OCI-LY1 (cell line): ENCODE results near the gene SORL1-AS1.

ENCODE experiments used
- H2AFZ ChIP-seq: fragments of 200-600 bp; sonication (generic), shearing (Covaris generic); 2 replicates; pipeline ENCODE4 v1.6.0; 2014; ENCODE audit warnings: antibody characterized with exemption, mild to moderate bottlenecking, low read length
- H3F3A ChIP-seq: fragments of 200-600 bp; sonication (generic), shearing (Covaris generic); 2 replicates; pipeline ENCODE4 v1.6.0; 2014; ENCODE audit warnings: mild to moderate bottlenecking, antibody characterized with exemption, low read length, moderate library complexity; ENCODE audit not compliant: insufficient read depth
- H3K27ac ChIP-seq: fragments of 200-600 bp; sonication (generic); 2 replicates; pipeline ENCODE4 v1.5.1; 2014; ENCODE audit warnings: low read length, mixed run types, mild to moderate bottlenecking, low read depth; ENCODE audit not compliant: poor library complexity, severe bottlenecking
- H3K27me3 ChIP-seq: fragments of 200-600 bp; sonication (generic); 2 replicates; pipeline ENCODE4 v1.6.0; 2014; ENCODE audit warnings: antibody characterized with exemption, mild to moderate bottlenecking, low read length, moderate library complexity; ENCODE audit not compliant: insufficient read depth
- H3K36me3 ChIP-seq: fragments of 200-600 bp; sonication (generic); 2 replicates; pipeline ENCODE4 v1.6.1; 2014; ENCODE audit warnings: mild to moderate bottlenecking, antibody characterized with exemption, low read length, moderate library complexity, mixed read lengths; ENCODE audit not compliant: insufficient read depth
- H3K4me1 ChIP-seq: fragments of 200-600 bp; sonication (generic); 2 replicates; pipeline ENCODE4 v1.5.1; 2014; ENCODE audit warnings: mild to moderate bottlenecking, low read length, moderate library complexity; ENCODE audit not compliant: insufficient read depth, severe bottlenecking
- H3K4me2 ChIP-seq: fragments of 200-600 bp; sonication (generic), shearing (Covaris generic); 2 replicates; pipeline ENCODE4 v1.6.1; 2014; ENCODE audit warnings: low read length
- H3K4me3 ChIP-seq: fragments of 200-600 bp; sonication (generic); 2 replicates; pipeline ENCODE4 v1.5.1; 2014; ENCODE audit warnings: low read length, low read depth, mild to moderate bottlenecking, mixed read lengths; ENCODE audit not compliant: poor library complexity, severe bottlenecking
- H3K79me2 ChIP-seq: fragments of 200-600 bp; shearing (Covaris generic); 2 replicates; pipeline ENCODE4 v1.6.1; 2016; ENCODE audit warnings: mixed run types, low read length, mixed read lengths; ENCODE audit not compliant: insufficient read depth
- H3K9ac ChIP-seq: fragments of 200-600 bp; sonication (generic), shearing (Covaris generic); 2 replicates; pipeline ENCODE4 v1.6.1; 2014; ENCODE audit warnings: mild to moderate bottlenecking, low read length, mixed read lengths
- H3K9me2 ChIP-seq: fragments of 200-600 bp; sonication (generic), shearing (Covaris generic); 2 replicates; pipeline ENCODE4 v1.6.1; 2014; ENCODE audit warnings: low read depth, mild to moderate bottlenecking, low read length, mixed read lengths
- H3K9me3 ChIP-seq: fragments of 200-600 bp; shearing (Covaris generic); 2 replicates; pipeline ENCODE4 v1.6.1; 2014; ENCODE audit warnings: low read length, mixed read lengths
- H4K20me1 ChIP-seq: fragments of 200-600 bp; sonication (generic), shearing (Covaris generic); 2 replicates; pipeline ENCODE4 v1.6.0; 2016; ENCODE audit warnings: mild to moderate bottlenecking, low read length; ENCODE audit not compliant: insufficient read depth
- EZH2 ChIP-seq: fragments of 200-600 bp; sonication (generic), shearing (Covaris generic); IDR thresholded peaks from 2 replicates; pipeline ENCODE4 v1.8.0; 2017; ENCODE audit warnings: borderline replicate concordance, mixed run types, mild to moderate bottlenecking, antibody characterized with exemption, low read length, moderate library complexity, mixed read lengths
- TF ChIP-seq, protein P1 (sequence below): fragments of 200-600 bp; sonication (generic), shearing (Covaris generic); IDR thresholded peaks from 2 replicates; pipeline ENCODE4 v1.5.1; 2017; ENCODE audit warnings: mild to moderate bottlenecking, antibody characterized with exemption, low read length, moderate library complexity, mixed read lengths

SORL1-AS1 gene

DNA sequence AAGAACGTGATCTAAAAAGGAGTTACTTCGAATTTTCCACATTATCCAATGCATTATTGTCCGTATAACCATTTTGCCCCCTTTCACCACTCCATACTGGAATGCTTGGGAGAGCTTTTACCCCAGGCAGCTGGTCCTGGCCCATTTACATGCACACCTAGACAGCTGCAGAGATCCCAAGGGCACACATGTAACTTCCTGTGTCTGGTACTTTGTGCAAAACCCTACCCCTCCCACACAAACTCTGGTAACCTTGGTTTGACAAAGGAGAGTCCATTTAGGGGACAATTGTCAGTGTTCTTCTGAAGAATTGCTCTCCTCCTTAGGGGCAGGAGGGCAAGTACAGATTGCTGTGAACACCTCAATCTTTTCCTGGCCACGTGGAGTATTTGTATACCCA is 58.0 kb downstream of the SORL1-AS1 start:
- H3K4me2 ChIP-seq: no peak overlapping the region
- H3K9me2 ChIP-seq: no peaks in the 10 kb centered on the region
- H3K9ac ChIP-seq: no peak overlapping the region
- H3K27me3 ChIP-seq: no peaks in the 10 kb centered on the region
- no peaks in the 10 kb centered on the region for H3K36me3 ChIP-seq
- no peak overlapping the region for H3K4me3 ChIP-seq
- no peaks in the 10 kb centered on the region for H3K9me3 ChIP-seq
- no peaks in the 10 kb centered on the region for H3F3A ChIP-seq
- no peak overlapping the region for H2AFZ ChIP-seq
- no peak overlapping the region for H3K27ac ChIP-seq
- H3K4me1 ChIP-seq: peaks cover 21% of the 10 kb centered on the region
- H4K20me1 ChIP-seq: no peaks in the 10 kb centered on the region
- no peaks in the 10 kb centered on the region for H3K79me2 ChIP-seq
- TF ChIP-seq, protein P1, sequence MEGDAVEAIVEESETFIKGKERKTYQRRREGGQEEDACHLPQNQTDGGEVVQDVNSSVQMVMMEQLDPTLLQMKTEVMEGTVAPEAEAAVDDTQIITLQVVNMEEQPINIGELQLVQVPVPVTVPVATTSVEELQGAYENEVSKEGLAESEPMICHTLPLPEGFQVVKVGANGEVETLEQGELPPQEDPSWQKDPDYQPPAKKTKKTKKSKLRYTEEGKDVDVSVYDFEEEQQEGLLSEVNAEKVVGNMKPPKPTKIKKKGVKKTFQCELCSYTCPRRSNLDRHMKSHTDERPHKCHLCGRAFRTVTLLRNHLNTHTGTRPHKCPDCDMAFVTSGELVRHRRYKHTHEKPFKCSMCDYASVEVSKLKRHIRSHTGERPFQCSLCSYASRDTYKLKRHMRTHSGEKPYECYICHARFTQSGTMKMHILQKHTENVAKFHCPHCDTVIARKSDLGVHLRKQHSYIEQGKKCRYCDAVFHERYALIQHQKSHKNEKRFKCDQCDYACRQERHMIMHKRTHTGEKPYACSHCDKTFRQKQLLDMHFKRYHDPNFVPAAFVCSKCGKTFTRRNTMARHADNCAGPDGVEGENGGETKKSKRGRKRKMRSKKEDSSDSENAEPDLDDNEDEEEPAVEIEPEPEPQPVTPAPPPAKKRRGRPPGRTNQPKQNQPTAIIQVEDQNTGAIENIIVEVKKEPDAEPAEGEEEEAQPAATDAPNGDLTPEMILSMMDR: no peak
- no peak for TF ChIP-seq EZH2

DNA sequence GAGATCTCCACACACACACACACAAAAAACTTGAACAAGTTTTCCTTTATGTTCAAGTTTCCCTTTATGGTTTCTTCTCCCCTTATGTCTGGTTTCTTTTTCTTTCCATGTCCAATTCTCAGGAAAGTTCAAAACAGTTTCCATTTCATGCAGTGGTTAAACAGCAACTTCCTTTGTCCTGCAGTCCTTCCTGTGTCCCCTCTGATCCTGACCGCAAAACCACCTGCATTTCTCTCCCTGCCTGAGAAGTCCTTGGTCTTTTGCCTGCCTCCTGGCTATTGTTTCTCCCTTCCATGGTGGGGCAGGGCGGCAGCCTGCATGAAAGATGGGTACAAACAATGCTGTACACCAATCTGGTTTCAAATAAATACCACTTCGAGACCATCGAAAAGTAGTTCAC is 58.9 kb downstream of the SORL1-AS1 start:
- no peaks in the 10 kb centered on the region for H3K79me2 ChIP-seq
- no peaks in the 10 kb centered on the region for H3K9me2 ChIP-seq
- no peaks in the 10 kb centered on the region for H3K36me3 ChIP-seq
- H3K4me2 ChIP-seq: no peak overlapping the region
- H2AFZ ChIP-seq: no peak overlapping the region
- H3F3A ChIP-seq: no peaks in the 10 kb centered on the region
- no peak overlapping the region for H3K27ac ChIP-seq
- H4K20me1 ChIP-seq: no peaks in the 10 kb centered on the region
- H3K4me1 ChIP-seq: peaks cover 21% of the 10 kb centered on the region
- no peak overlapping the region for H3K9ac ChIP-seq
- TF ChIP-seq, protein P1: no peak
- no peak for TF ChIP-seq EZH2
- no peak overlapping the region for H3K4me3 ChIP-seq
- no peaks in the 10 kb centered on the region for H3K27me3 ChIP-seq
- no peaks in the 10 kb centered on the region for H3K9me3 ChIP-seq

DNA sequence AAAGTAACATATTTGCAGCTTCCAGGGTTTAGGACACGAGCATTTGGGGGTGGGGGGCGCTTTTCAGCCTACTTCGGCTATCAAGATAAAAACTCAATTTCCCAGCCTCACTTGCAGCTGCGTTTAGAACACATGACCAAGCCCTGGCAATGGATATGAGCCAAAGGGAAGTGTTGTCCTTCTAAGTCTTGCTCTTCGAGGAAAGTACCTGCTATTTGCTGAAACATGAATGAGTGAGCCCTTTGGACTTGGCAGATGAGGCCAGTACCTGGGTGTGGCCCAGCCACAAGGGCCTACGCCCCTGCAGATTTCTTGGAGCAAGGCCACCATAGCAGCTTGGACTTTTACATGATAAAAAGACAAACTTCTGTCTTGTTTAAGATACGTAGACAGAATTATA is 60.9 kb downstream of the SORL1-AS1 start:
- Histone ChIP-seq H3K4me2 (no peak overlapping the region), H3F3A (no peaks in the 10 kb centered on the region), H3K9me3 (no peaks in the 10 kb centered on the region), H3K9me2 (no peaks in the 10 kb centered on the region), H3K27ac (no peak overlapping the region), H3K27me3 (no peaks in the 10 kb centered on the region), H3K4me3 (no peak overlapping the region), H3K79me2 (no peaks in the 10 kb centered on the region), H2AFZ (no peak overlapping the region), H3K9ac (no peak overlapping the region), H3K36me3 (no peaks in the 10 kb centered on the region), H4K20me1 (no peaks in the 10 kb centered on the region), H3K4me1 (peaks cover 21% of the 10 kb centered on the region)
- TF ChIP-seq EZH2: no peak

DNA sequence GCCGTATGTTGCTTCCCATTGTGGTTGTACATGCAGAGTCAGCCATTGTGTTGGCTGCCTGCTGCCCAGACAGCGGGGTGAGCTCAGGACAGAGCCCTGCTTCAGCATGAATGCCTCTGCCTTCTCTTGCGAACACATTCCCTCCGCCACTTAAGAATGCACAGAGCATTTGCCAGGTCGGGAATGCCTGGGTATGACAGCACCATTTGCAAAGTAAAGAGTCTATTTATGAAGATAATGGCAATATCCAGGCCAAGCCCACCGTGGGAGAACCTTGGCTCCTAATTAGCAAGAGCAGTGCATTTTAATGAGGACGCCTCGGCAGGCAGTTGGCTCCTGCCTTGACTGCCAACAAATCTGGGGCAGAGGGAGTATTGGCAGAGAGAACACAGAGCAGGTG is 63.1 kb downstream of the SORL1-AS1 start:
- peaks cover 30% of the 10 kb centered on the region for H3K4me1 ChIP-seq
- H3K9me3 ChIP-seq: no peaks in the 10 kb centered on the region
- no peak overlapping the region for H3K4me3 ChIP-seq
- no peak overlapping the region for H3K27ac ChIP-seq
- no peaks in the 10 kb centered on the region for H3F3A ChIP-seq
- TF ChIP-seq, protein P1: no peak
- no peak for TF ChIP-seq EZH2
- H3K9me2 ChIP-seq: no peaks in the 10 kb centered on the region
- H2AFZ ChIP-seq: no peak overlapping the region
- no peaks in the 10 kb centered on the region for H3K36me3 ChIP-seq
- no peaks in the 10 kb centered on the region for H4K20me1 ChIP-seq
- no peak overlapping the region for H3K9ac ChIP-seq
- H3K27me3 ChIP-seq: no peaks in the 10 kb centered on the region
- no peak overlapping the region for H3K4me2 ChIP-seq
- no peaks in the 10 kb centered on the region for H3K79me2 ChIP-seq
